ENCODE measurements around the gene RASA3.
"Not testable (repeated sequence)": the region's sequence is repeated elsewhere in the genome, so short reads cannot be mapped to it uniquely, and the experiment has no call there.

The RASA3 gene

GRCh38 chr13:114155926-114156883 lies 23.8 kb upstream of the RASA3 start:
- DNase-seq (ENCODE audit: low read depth, low spot score), result no peak

DNA sequence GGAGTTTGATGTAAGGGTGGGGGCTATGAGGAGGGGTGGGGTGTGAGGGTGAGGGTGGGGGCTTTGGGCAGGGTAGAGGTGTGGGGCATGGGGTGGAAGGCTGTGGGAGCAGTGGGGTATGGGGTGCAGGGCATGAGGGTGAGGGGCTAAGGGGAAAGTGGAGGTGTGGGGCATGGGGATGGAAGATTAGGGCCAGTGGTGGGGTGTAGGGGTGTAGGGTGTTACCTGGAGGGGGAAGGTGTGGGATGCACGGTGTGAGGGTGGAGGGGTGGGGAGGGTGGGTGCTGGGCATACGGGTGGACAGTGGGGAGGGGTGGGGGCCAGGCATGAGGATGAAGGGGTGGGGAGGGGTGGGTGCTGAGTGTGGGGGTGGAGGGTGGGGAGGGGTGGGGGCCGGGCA lies 22.9 kb upstream of the RASA3 start:
- DNase-seq (ENCODE audit: low read depth, low spot score), result no peak

DNA sequence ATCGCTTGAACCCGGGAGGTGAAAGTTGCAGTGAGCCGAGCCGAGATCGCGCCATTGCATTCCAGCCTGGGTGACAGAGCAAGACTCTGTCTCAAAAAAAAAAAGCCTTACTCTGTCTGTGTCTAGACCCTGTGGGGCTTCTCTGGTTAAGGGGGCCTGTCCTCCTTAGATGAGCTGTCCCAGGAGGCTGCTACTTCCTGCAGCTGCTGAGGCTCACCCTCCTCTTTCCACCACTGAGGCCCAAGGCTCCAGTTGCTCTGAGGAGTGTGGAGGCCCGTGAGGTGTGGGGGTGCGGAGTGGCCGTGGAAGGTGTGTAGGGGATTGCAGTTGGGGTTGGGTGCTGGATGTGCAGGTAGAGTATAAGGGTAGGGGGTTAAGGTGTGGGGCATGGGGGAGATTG lies 22.1 kb upstream of the RASA3 start:
- no peak for DNase-seq (ENCODE audit: low read depth, low spot score)

GRCh38 chr13:114153485-114154080 lies 21.2 kb upstream of the RASA3 start:
- DNase-seq (ENCODE audit: low read depth, low spot score), result no peak

DNA sequence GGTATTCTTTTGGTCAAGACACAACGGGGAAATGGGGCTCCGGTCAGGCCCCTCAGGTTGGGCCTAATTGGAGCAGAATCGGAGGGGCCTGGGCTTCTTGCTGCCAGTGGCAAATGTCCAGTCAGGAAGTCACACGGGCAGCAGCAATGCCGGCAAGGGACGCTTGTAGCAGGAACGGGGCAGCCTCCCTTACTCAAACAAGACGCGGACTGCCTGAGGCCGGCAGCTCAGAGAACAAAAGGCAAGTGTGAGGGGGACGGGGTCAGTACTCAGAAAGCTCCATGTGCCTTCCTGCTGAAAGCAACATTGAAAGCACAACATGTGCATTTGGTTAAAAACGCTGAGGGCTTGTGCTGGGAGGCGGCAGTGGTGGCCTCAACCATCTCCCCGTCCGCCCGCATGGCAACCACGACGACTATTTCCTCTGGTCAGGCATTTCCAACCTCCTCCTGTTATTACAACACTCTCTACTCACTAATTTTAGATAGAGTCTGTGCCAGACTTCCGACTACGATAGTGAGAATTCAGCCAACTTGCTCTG lies 20.5 kb upstream of the RASA3 start:
- DNase-seq (ENCODE audit: low read depth, low spot score), result no peak

- no peak for DNase-seq (ENCODE audit: low read depth, low spot score)
Observed at GRCh38 chr13:114152285-114152645, 19.8 kb upstream of the RASA3 start.

GRCh38 chr13:114151565-114152284 lies 19.3 kb upstream of the RASA3 start:
- no peak for DNase-seq (ENCODE audit: low read depth, low spot score)

GRCh38 chr13:114151031-114151430 lies 18.6 kb upstream of the RASA3 start:
- DNase-seq (ENCODE audit: low read depth, low spot score), result no peak

DNA sequence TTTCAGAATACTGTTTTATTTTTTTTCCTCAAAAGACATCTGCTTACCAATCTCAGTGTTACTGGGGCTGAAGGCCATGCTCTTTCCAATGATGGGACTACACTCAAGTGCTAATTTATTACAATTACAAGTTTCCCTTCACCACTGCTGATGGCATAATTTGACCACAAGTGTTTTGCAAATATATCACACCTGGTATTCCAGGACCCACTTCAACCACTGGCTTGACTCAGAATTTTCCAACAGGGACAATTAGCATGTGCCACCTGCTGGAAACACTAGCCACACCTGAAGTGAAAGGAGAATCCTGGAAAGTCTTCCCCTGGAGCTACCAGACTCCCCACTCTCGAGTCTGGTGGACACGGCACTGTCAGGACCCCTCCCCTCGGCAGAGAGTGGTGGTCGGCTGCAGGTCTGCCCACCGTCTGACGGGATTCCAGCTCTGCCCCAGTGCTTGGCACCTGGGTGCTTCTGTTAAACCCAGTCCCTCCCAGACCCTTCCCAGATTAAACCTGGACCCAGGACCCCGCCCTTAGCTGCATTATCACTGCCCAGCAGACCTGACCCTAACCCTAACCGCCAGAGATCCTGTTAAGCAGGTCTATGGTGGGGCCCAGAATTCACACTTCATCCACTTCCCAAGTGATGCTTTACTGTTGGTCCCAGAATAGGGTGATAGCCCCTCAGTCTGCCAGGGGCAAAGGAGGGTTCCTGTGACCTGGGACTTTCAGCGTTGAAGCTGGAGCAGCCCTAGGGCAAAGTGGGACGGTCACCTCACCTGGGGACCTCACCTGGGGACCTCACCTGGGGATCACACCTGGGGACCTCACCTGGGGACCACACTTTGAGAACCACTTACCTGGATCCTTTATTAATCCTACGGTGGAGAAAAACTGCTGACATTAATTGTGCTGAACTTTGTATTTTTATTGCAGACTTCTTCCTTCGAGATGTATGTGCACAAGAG lies 17.6 kb upstream of the RASA3 start:
- no peak for DNase-seq (ENCODE audit: low read depth, low spot score)

- DNase-seq (ENCODE audit: low read depth, low spot score), result not testable (repeated sequence)
Observed at GRCh38 chr13:114148886-114149285, 16.5 kb upstream of the RASA3 start.

DNA sequence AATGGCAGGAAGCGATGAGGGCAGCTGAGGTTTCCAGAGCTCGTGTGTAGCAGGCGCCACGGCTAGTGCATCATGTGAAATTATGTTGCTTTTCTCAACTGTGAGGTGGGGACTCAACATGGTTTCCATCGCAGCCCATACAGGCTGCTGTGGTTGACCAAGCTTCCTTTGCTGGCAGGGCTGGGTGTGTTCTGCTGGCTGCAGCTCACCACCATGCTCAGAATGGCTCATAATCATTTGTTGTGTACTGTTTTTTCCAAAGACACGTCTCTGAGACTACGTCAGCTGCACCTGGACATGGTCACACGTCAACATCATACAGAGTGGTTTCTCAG lies 16.1 kb upstream of the RASA3 start:
- peak; percentile 71 for DNase-seq (ENCODE audit: low read depth, low spot score)

- DNase-seq (ENCODE audit: low read depth, low spot score), result no peak
Observed at GRCh38 chr13:114147803-114148520, 15.5 kb upstream of the RASA3 start.

- no peak for DNase-seq (ENCODE audit: low read depth, low spot score)
Observed at GRCh38 chr13:114146629-114147028, 14.2 kb upstream of the RASA3 start.

DNA sequence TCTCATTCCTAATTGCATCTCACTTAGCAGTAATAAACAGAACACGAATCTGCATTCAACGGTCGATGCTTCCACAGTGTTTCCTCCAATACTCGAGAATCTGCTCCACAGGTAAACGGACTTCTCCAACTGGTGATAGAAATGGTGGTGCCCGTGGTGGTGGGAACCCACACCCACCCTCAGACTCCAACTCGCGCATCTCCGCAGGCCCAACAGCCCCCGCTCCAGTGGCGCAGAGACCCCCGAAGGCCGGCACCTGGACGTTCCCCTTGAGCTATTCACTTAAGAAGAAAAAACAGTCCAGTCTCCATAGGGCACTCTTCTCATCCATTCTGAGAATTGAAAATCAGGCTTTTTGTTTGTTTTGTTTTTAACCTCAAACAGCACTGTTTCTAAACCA lies 13.8 kb upstream of the RASA3 start:
- no peak for DNase-seq (ENCODE audit: low read depth, low spot score)

DNA sequence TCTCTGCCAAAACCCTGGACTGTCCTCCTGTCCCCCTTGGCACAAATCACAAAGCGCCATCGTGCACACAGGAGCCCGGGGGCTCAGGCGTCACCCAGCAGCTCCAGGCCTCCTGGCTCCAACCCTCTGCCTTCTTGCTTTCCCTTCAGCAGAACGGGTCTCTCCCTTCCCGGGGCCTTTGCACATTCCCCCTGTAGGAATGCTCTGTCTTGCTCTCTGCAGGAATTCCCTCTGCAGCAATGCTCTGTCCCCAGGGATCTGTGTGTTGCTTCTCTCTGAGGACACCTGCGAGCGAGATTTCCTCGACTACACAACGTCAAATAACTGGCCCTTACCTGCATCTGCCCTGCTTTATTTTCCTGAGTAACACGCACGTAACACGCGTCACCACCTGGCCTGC lies 13.3 kb upstream of the RASA3 start:
- DNase-seq (ENCODE audit: low read depth, low spot score), result no peak

DNA sequence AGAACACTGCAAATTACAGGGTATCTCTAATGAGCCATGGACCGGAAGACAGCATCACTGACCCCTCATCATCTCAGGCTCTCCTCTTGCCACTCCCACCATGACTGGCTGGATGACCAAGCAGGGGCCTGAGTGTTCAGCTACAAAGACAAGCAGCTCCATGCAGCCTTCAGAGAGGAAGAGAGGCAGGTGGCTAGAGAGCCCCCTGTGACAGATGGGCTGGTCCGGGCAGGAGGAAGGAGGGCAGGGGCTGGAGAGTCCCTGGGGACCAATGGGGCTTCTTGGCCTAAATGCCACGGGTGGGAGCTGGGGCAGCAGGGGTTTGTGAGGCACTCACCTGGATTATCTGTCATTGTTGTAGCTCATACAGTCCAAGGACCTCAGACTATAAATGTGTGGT lies 12.8 kb upstream of the RASA3 start:
- DNase-seq (ENCODE audit: low read depth, low spot score), result no peak

DNA sequence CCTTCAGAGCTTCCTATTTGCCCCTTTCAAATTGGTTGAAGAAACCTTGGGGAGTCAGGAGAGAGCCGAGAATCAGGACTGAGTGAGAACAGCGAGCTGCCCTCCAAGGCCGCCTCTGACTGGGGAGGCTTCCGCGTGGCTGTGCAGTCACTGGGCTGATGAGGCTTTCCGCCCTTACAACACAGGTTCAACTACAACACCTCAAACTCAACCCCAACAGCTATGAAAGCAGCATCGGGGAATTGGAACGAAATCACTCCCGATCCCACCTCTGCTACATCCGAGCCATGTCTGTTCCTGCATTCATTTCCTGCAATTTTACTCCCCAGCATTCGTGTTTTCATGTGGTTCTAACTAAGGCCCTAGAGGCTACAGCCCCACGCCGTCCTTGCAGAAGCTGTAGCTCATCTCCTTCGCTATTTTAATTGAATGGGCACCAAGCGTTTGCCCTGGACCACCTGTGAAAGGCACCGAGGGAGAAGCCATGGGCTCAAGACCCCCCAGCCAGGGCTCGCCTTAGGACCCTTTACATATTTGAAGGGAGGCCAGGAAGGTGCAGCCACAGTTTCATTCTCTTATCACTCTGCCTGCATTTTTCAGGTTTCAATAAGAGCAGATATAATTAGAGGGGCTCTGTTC lies 12.3 kb upstream of the RASA3 start:
- no peak for DNase-seq (ENCODE audit: low read depth, low spot score)

GRCh38 chr13:114143806-114144605 lies 11.6 kb upstream of the RASA3 start:
- DNase-seq (ENCODE audit: low read depth, low spot score), result no peak

Data from activated CD4-positive, CD25-positive, alpha-beta regulatory T cell treated with anti-CD3 and anti-CD28 coated beads, Interleukin-2, amount 50 U/mL, for 16 hours (primary cell).